MM.1S (cell line): Measurements from ENCODE around the gene KCNN1.

Source experiments
- DNase-seq: peaks from one replicate; pipeline ENCODE4 v3.0.0-alpha.2; 2015
- H2AFZ ChIP-seq: fragments of 300-600 bp; sonication (generic); 2 replicates; pipeline ENCODE4 v1.6.0; 2016; ENCODE audit warnings: antibody characterized with exemption, low read length
- H3F3A ChIP-seq: fragments of 300-600 bp; sonication (generic); 2 replicates; pipeline ENCODE4 v1.6.1; 2016; ENCODE audit warnings: mild to moderate bottlenecking, antibody characterized with exemption, low read length, moderate library complexity, mixed read lengths; ENCODE audit not compliant: insufficient read depth
- H3K27ac ChIP-seq: fragments of 300-600 bp; sonication (generic); 2 replicates; pipeline ENCODE4 v1.5.1; 2016; ENCODE audit warnings: mild to moderate bottlenecking, low read length
- H3K27me3 ChIP-seq: fragments of 300-600 bp; sonication (generic); replicated peaks from 2 replicates; pipeline ENCODE4 v1.6.0; 2016; ENCODE audit warnings: low read length; ENCODE audit not compliant: insufficient read depth
- H3K36me3 ChIP-seq: fragments of 300-600 bp; sonication (generic); replicated peaks from 2 replicates; pipeline ENCODE4 v1.6.1; 2016; ENCODE audit warnings: mild to moderate bottlenecking, low read length, mixed read lengths; ENCODE audit not compliant: insufficient read depth
- H3K4me1 ChIP-seq: fragments of 300-600 bp; sonication (generic); 2 replicates; pipeline ENCODE4 v1.6.1; 2016; ENCODE audit warnings: low read length, mixed read lengths
- H3K4me2 ChIP-seq: fragments of 300-600 bp; sonication (generic); 2 replicates; pipeline ENCODE4 v1.6.0; 2016; ENCODE audit warnings: low read depth, low read length
- H3K4me3 ChIP-seq: fragments of 300-600 bp; sonication (generic); 2 replicates; pipeline ENCODE4 v1.5.1; 2016; ENCODE audit warnings: low read length, mixed read lengths
- H3K79me2 ChIP-seq: fragments of 300-600 bp; sonication (generic); 2 replicates; pipeline ENCODE4 v1.6.1; 2016; ENCODE audit warnings: mixed run types, low read length, mixed read lengths
- H3K9ac ChIP-seq: fragments of 300-600 bp; sonication (generic); 2 replicates; pipeline ENCODE4 v1.6.1; 2016; ENCODE audit warnings: low read length, mixed read lengths
- H3K9me2 ChIP-seq: fragments of 300-600 bp; sonication (generic); replicated peaks from 2 replicates; pipeline ENCODE4 v1.6.1; 2016; ENCODE audit warnings: mild to moderate bottlenecking, low read length, mixed read lengths; ENCODE audit not compliant: insufficient read depth
- H3K9me3 ChIP-seq: fragments of 300-600 bp; sonication (generic); replicated peaks from 2 replicates; pipeline ENCODE4 v1.6.1; 2016; ENCODE audit warnings: mild to moderate bottlenecking, low read length, mixed read lengths; ENCODE audit not compliant: insufficient read depth
- H4K20me1 ChIP-seq: fragments of 300-600 bp; sonication (generic); 2 replicates; pipeline ENCODE4 v1.6.1; 2016; ENCODE audit warnings: mild to moderate bottlenecking, low read length, moderate library complexity, mixed read lengths; ENCODE audit not compliant: insufficient read depth
- CTCF ChIP-seq: fragments of 300-600 bp; sonication (generic); IDR thresholded peaks from 2 replicates; pipeline ENCODE4 v1.5.1; 2016; ENCODE audit warnings: antibody characterized with exemption, low read length, mixed read lengths
- EZH2 ChIP-seq: fragments of 300-600 bp; sonication (generic); optimal IDR thresholded peaks from 2 replicates; pipeline ENCODE3; 2017; ENCODE audit warnings: low read depth, mild to moderate bottlenecking, antibody characterized with exemption, low read length, mixed read lengths
- EZH2phosphoT487 ChIP-seq: fragments of 300-600 bp; sonication (generic); IDR thresholded peaks from 2 replicates; pipeline ENCODE4 v1.6.1; 2018; ENCODE audit warnings: antibody characterized with exemption, low read length

KCNN1 gene

GRCh38 chr19:18021121-18021755 lies 54.3 kb downstream of the KCNN1 start:
- no peaks in the 10 kb centered on the region for H3K79me2 ChIP-seq
- H3K4me3 ChIP-seq, result no peak overlapping the region
- H4K20me1 ChIP-seq, result no peaks in the 10 kb centered on the region
- H3F3A ChIP-seq, result no peaks in the 10 kb centered on the region
- no peak for DNase-seq
- no peak overlapping the region for H3K27ac ChIP-seq
- H3K9ac ChIP-seq, result no peak overlapping the region
- H3K36me3 ChIP-seq, result no peaks in the 10 kb centered on the region
- peak overlapping the region; percentile 95; the same call in 1 of the 2 replicates for H2AFZ ChIP-seq
- H3K9me3 ChIP-seq, result no peaks in the 10 kb centered on the region
- H3K9me2 ChIP-seq, result no peaks in the 10 kb centered on the region
- peak overlapping the region; percentile 37; the same call in 1 of the 2 replicates for H3K4me2 ChIP-seq
- TF ChIP-seq CTCF (no peak), EZH2phosphoT487 (no peak), EZH2 (no peak)
- peaks cover 4% of the 10 kb centered on the region; the same call in 1 of the 2 replicates for H3K4me1 ChIP-seq
- peaks cover 49% of the 10 kb centered on the region for H3K27me3 ChIP-seq

- no peak overlapping the region for H3K4me3 ChIP-seq
- no peaks in the 10 kb centered on the region for H3F3A ChIP-seq
- H3K9me3 ChIP-seq, result no peaks in the 10 kb centered on the region
- no peaks in the 10 kb centered on the region for H3K9me2 ChIP-seq
- no peaks in the 10 kb centered on the region for H4K20me1 ChIP-seq
- no peak overlapping the region for H3K27ac ChIP-seq
- peaks cover 50% of the 10 kb centered on the region for H3K27me3 ChIP-seq
- DNase-seq, result no peak
- no peak for TF ChIP-seq CTCF
- TF ChIP-seq EZH2, result no peak
- TF ChIP-seq EZH2phosphoT487, result no peak
- no peaks in the 10 kb centered on the region for H3K79me2 ChIP-seq
- peaks cover 4% of the 10 kb centered on the region; the same call in 1 of the 2 replicates for H3K4me1 ChIP-seq
- H2AFZ ChIP-seq, result no peak overlapping the region
- H3K36me3 ChIP-seq, result no peaks in the 10 kb centered on the region
- no peak overlapping the region for H3K4me2 ChIP-seq
- H3K9ac ChIP-seq, result no peak overlapping the region
Measured at GRCh38 chr19:18023622-18024251, 56.8 kb downstream of the KCNN1 start.

- H3K27me3 ChIP-seq, result peaks cover 66% of the 10 kb centered on the region
- H3K27ac ChIP-seq, result no peak overlapping the region
- no peaks in the 10 kb centered on the region for H3K79me2 ChIP-seq
- H3K9me3 ChIP-seq, result no peaks in the 10 kb centered on the region
- H3K36me3 ChIP-seq, result no peaks in the 10 kb centered on the region
- no peaks in the 10 kb centered on the region for H3K9me2 ChIP-seq
- no peaks in the 10 kb centered on the region for H3F3A ChIP-seq
- H4K20me1 ChIP-seq, result no peaks in the 10 kb centered on the region
- H3K4me1 ChIP-seq, result 0 out of 2 replicates have a peak, but pooled peaks cover 4% of the 10 kb centered on the region
- no peak overlapping the region for H3K4me3 ChIP-seq
- DNase-seq, result no peak
- no peak overlapping the region for H2AFZ ChIP-seq
- TF ChIP-seq EZH2 (no peak), CTCF (no peak), EZH2phosphoT487 (no peak)
- H3K9ac ChIP-seq, result no peak overlapping the region
- no peak overlapping the region for H3K4me2 ChIP-seq
Measured at GRCh38 chr19:18027151-18027550, 60.2 kb downstream of the KCNN1 start.
